Gastrocnemius medialis (tissue), 4 donors: ENCODE data around the gene EEFSEC.

Experiments
- POLR2A ChIP-seq, 2 donors: fragments of 450-650 bp; IDR thresholded peaks; one replicate each; pipeline ENCODE4 v1.6.1; 2017; ENCODE audit warnings: antibody characterized with exemption in 2 of 2, mild to moderate bottlenecking in 2 of 2, moderate library complexity in 2 of 2
- TF ChIP-seq, protein P1 (sequence below), 5 experiments: fragments of 450-650 bp in 3 of 5; fragments of 200-600 bp in 2 of 5; sonication (generic) in 2 of 5; IDR thresholded peaks in 4 of 5; conservative IDR thresholded peaks in 1 of 5; 1 replicate in 4 of 5; 2 replicates in 1 of 5; pipeline ENCODE4 v1.5.1; 2016 to 2019; ENCODE audit warnings: antibody characterized with exemption in 5 of 5, mild to moderate bottlenecking in 3 of 5, moderate library complexity in 3 of 5

DNA sequence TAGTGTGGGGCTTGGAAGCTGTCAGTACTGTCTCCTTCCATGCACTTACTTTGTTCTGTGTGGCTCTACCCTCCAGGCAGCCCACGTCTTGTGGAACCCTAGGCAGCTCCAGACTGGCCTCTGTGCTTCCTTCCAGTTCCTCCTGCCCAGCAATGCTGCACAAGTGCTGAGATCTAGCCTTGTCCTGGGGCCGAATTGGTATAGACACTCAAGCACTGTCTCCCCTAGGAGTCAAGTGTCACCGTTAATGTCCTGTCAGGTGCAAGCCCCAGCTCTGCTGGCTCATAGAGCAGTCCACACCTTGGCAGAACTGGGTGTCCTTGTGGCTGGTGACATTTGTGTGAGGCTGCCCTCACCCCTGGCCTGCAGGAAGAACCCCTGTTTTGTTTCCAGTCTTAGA, 130.1 kb downstream of the EEFSEC start:
- TF ChIP-seq, protein P1, sequence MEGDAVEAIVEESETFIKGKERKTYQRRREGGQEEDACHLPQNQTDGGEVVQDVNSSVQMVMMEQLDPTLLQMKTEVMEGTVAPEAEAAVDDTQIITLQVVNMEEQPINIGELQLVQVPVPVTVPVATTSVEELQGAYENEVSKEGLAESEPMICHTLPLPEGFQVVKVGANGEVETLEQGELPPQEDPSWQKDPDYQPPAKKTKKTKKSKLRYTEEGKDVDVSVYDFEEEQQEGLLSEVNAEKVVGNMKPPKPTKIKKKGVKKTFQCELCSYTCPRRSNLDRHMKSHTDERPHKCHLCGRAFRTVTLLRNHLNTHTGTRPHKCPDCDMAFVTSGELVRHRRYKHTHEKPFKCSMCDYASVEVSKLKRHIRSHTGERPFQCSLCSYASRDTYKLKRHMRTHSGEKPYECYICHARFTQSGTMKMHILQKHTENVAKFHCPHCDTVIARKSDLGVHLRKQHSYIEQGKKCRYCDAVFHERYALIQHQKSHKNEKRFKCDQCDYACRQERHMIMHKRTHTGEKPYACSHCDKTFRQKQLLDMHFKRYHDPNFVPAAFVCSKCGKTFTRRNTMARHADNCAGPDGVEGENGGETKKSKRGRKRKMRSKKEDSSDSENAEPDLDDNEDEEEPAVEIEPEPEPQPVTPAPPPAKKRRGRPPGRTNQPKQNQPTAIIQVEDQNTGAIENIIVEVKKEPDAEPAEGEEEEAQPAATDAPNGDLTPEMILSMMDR (IDR thresholded peaks at IDR 0.05 in 4 of 5, conservative IDR thresholded peaks at IDR 0.05 in 1 of 5) = no peak
- no peak for TF ChIP-seq POLR2A (IDR thresholded peaks at IDR 0.05)
